PC-3 (cell line): ENCODE results near the gene PPP1CC. TPM values are rescaled to one million over a fixed set of nuclear protein-coding genes. Genes with fewer than 3 reads are reported as not detected.
A peak's percentile ranks its signal among the peaks of the same experiment; 100 is the strongest.

Source experiments
- ATAC-seq: fragments of 200-7000 bp; cut with Tn5 transposase; 2 replicates; pipeline ENCODE4 v1.9.1; 2020; ENCODE audit warnings: mild to moderate bottlenecking, moderate library complexity
- BruUV-seq: library from RNA; stranded (reverse); fragments of 400-500 nt; replicated peaks from 2 replicates; lab custom pipeline; 2021; lab: Mats Ljungman, UMichigan
- CTCF ChIA-PET: fragments of 300-600 bp; sonication (Branson Sonifier 250); formaldehyde crosslinking; loops from one replicate; lab custom pipeline; 2022; ENCODE audit warnings: antibody characterized with exemption; lab: Charles Lee
- POLR2A ChIA-PET: fragments of 300-600 bp; sonication (Branson Sonifier 250); formaldehyde crosslinking; loops from one replicate; lab custom pipeline; 2022; ENCODE audit warnings: antibody characterized with exemption; ENCODE audit not compliant: unreplicated experiment; lab: Charles Lee
- DNase-seq: peaks from one replicate; pipeline ENCODE4 v3.0.0-alpha.2; 2015
- H2AFZ ChIP-seq: fragments of 300-600 bp; sonication (generic); 2 replicates; pipeline ENCODE4 v1.6.0; 2016; ENCODE audit warnings: antibody characterized with exemption, low read length
- H3F3A ChIP-seq: fragments of 300-600 bp; sonication (generic); one replicate; pipeline ENCODE4 v1.6.0; 2017; ENCODE audit warnings: antibody characterized with exemption, low read length, control low read depth, mild to moderate bottlenecking; ENCODE audit not compliant: unreplicated experiment
- H3K27ac ChIP-seq: fragments of 300-600 bp; sonication (generic); 2 replicates; pipeline ENCODE4 v1.5.1; 2016; ENCODE audit warnings: mild to moderate bottlenecking, low read length
- H3K27me3 ChIP-seq: fragments of 300-600 bp; sonication (generic); 2 replicates; pipeline ENCODE4 v1.6.1; 2016; ENCODE audit warnings: low read length, mixed read lengths
- H3K36me3 ChIP-seq: fragments of 300-600 bp; sonication (generic); 2 replicates; pipeline ENCODE4 v1.6.1; 2016; ENCODE audit warnings: low read depth, mixed run types, low read length, mixed read lengths
- H3K4me1 ChIP-seq: fragments of 300-600 bp; sonication (generic); 2 replicates; pipeline ENCODE4 v1.5.1; 2016; ENCODE audit warnings: low read length; ENCODE audit not compliant: insufficient read depth
- H3K4me2 ChIP-seq: fragments of 300-600 bp; sonication (generic); 2 replicates; pipeline ENCODE4 v1.6.0; 2016; ENCODE audit warnings: low read length
- H3K4me3 ChIP-seq: fragments of 300-600 bp; sonication (generic); 2 replicates; pipeline ENCODE4 v1.5.1; 2016; ENCODE audit warnings: mild to moderate bottlenecking, low read length, mixed read lengths
- H3K79me2 ChIP-seq: fragments of 300-600 bp; sonication (generic); 2 replicates; pipeline ENCODE4 v1.6.1; 2017; ENCODE audit warnings: low read length, mixed read lengths
- H3K9ac ChIP-seq: fragments of 300-600 bp; sonication (generic); 2 replicates; pipeline ENCODE4 v1.6.0; 2016; ENCODE audit warnings: mild to moderate bottlenecking, low read length
- H3K9me2 ChIP-seq: fragments of 300-600 bp; sonication (generic); replicated peaks from 2 replicates; pipeline ENCODE4 v1.6.1; 2016; ENCODE audit warnings: mixed run types, low read length, mixed read lengths
- H3K9me3 ChIP-seq: fragments of 300-600 bp; sonication (generic); 2 replicates; pipeline ENCODE4 v1.6.1; 2016; ENCODE audit warnings: low read length, mixed read lengths
- H4K20me1 ChIP-seq: fragments of 300-600 bp; sonication (generic); 2 replicates; pipeline ENCODE4 v1.6.1; 2016; ENCODE audit warnings: low read length, mixed read lengths
- CTCF ChIP-seq: fragments of 300-600 bp; sonication (generic); conservative IDR thresholded peaks from 2 replicates; pipeline ENCODE4 v1.5.1; 2017; ENCODE audit warnings: antibody characterized with exemption, low read depth, mild to moderate bottlenecking, low read length
- EZH2 ChIP-seq: fragments of 300-600 bp; sonication (generic); IDR thresholded peaks from one replicate; pipeline ENCODE4 v1.6.1; 2017; ENCODE audit warnings: antibody characterized with exemption, mild to moderate bottlenecking, low read length; ENCODE audit not compliant: unreplicated experiment
- EZH2phosphoT487 ChIP-seq: fragments of 300-600 bp; sonication (generic); IDR thresholded peaks from 2 replicates; pipeline ENCODE4 v1.6.1; 2018; ENCODE audit warnings: mild to moderate bottlenecking, antibody characterized with exemption, low read length, borderline replicate concordance
- intact Hi-C: fragments of 100-400 bp; cut with micrococcal nuclease; formaldehyde crosslinking; loops from 2 replicates; pipeline ENCODE4 v1.9.0; 2023
- total RNA-seq: library from RNA; depleted of rRNA; stranded (reverse); fragments of >200 nt; gene quantifications from 2 replicates; pipeline ENCODE4 v1.2.3, GENCODE V29; 2014

PPP1CC gene
- total RNA-seq, 1 experiment from 2014 or later = 204 TPM

DNA sequence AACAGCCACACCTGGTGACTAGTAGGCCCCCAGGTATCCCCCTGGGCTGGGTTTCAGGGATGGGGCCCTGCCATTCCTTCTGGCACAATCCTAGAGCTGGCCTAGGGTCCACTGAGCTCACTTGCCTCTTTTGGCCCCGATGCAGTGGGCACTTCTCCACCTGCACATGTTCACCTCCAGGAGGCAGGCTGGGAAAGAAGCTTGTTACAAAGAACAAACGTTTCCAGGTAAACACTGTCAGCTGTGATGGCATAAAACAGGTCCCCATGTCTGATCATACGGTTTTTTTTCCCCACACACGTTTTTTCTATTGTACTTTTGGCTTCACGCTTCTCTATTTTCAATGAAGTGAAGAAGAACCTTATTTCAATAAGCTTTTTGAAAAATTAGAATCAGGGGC is 37.9 kb downstream of the PPP1CC start:
- TF ChIP-seq CTCF (peak; percentile 82), EZH2 (no peak), EZH2phosphoT487 (no peak)
- H2AFZ ChIP-seq = peak overlapping the region; percentile 12
- H4K20me1 ChIP-seq = no peaks in the 10 kb centered on the region
- intact Hi-C loops = loop anchor here (1.0 to 2.0 kb wide), 2 partner anchors 122 to 184 kb away; no protein-coding TSS in a partner anchor
- ChIA-PET CTCF (interaction anchor here (0.6 to 1.3 kb wide), 9 partner anchors 26 to 1331 kb away, joined by 3 to 17 read pairs (median 4); partner anchors contain the start of genes ARPC3 and CCDC63), POLR2A (interaction anchor here (0.5 kb wide), 1 partner anchor 418 kb away, joined by 3 read pairs; no protein-coding TSS in a partner anchor)
- DNase-seq (peak; percentile 68), ATAC-seq (peak; percentile 86)
- H3K9me2 ChIP-seq = no peaks in the 10 kb centered on the region
- H3K36me3 ChIP-seq = no peaks in the 10 kb centered on the region
- H3K79me2 ChIP-seq = no peaks in the 10 kb centered on the region
- no peaks in the 10 kb centered on the region for H3K9me3 ChIP-seq
- no peak overlapping the region for H3K27ac ChIP-seq
- peak overlapping the region; percentile 7; the same call in 1 of the 2 replicates for H3K4me3 ChIP-seq
- no peak overlapping the region for H3K9ac ChIP-seq
- no TSS peak for BruUV-seq
- no peaks in the 10 kb centered on the region for H3K27me3 ChIP-seq
- H3K4me2 ChIP-seq = peak overlapping the region; percentile 21
- H3K4me1 ChIP-seq = 0 out of 2 replicates have a peak, but pooled peaks cover 3% of the 10 kb centered on the region
- H3F3A ChIP-seq = no peaks in the 10 kb centered on the region

DNA sequence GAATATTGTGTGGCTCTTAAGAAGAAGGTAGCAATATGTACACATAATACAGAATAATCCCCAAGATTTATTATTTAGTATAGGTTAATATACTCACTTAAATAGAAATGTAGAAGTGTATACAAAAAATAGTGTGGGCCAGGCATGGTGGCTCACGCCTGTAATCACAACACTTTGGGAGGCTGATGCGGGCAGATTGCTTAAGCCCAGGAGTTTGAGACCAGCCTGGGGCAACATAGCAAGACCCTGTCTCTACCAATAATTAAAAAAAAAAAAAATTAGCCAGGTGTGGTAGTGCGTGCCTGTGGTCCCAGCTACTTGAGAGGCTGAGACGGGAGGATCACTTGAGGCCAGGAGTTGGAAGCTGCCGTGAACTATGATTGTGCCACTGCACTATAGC is 38.5 kb downstream of the PPP1CC start:
- intact Hi-C loops = loop anchor here (2.0 kb wide), 1 partner anchor 185 kb away; no protein-coding TSS in a partner anchor
- Histone ChIP-seq H3K9ac (no peak overlapping the region), H3K79me2 (no peaks in the 10 kb centered on the region), H3K9me2 (no peaks in the 10 kb centered on the region), H3K27ac (no peak overlapping the region), H3K4me1 (0 out of 2 replicates have a peak, but pooled peaks cover 3% of the 10 kb centered on the region), H2AFZ (no peak overlapping the region), H4K20me1 (no peaks in the 10 kb centered on the region), H3K27me3 (no peaks in the 10 kb centered on the region), H3F3A (no peaks in the 10 kb centered on the region), H3K36me3 (no peaks in the 10 kb centered on the region), H3K4me3 (no peak overlapping the region), H3K4me2 (no peak overlapping the region), H3K9me3 (no peaks in the 10 kb centered on the region)
- CTCF ChIA-PET = interaction anchor here (0.6 to 1.3 kb wide), 7 partner anchors 29 to 1332 kb away, joined by 3 to 17 read pairs (median 5); partner anchors contain the start of genes ARPC3 and CCDC63
- POLR2A ChIA-PET = interaction anchor here (0.7 kb wide), 1 partner anchor 130 kb away, joined by 27 read pairs; no protein-coding TSS in a partner anchor
- ATAC-seq (no peak), DNase-seq (no peak)
- BruUV-seq = no TSS peak
- TF ChIP-seq CTCF (no peak), EZH2 (no peak), EZH2phosphoT487 (no peak)

- ATAC-seq (no peak), DNase-seq (no peak)
- Histone ChIP-seq H3K9ac (no peak overlapping the region), H3K27me3 (no peaks in the 10 kb centered on the region), H3F3A (no peaks in the 10 kb centered on the region), H3K4me3 (no peak overlapping the region), H3K27ac (no peak overlapping the region), H3K4me2 (no peak overlapping the region), H3K4me1 (0 out of 2 replicates have a peak, but pooled peaks cover 9% of the 10 kb centered on the region), H3K9me2 (no peaks in the 10 kb centered on the region), H3K9me3 (no peaks in the 10 kb centered on the region), H3K79me2 (no peaks in the 10 kb centered on the region), H4K20me1 (no peaks in the 10 kb centered on the region), H2AFZ (no peak overlapping the region), H3K36me3 (no peaks in the 10 kb centered on the region)
- TF ChIP-seq EZH2phosphoT487 (no peak), EZH2 (no peak), CTCF (no peak)
- no TSS peak for BruUV-seq
- intact Hi-C loops = no loop called here
- CTCF ChIA-PET = no interaction called here
- POLR2A ChIA-PET = no interaction called here
Measured at GRCh38 chr12:110702081-110702480, 40.6 kb downstream of the PPP1CC start.
